MM.1S (cell line): Measurements from ENCODE around the gene BEAN1.

Experiments
- CTCF ChIP-seq: fragments of 300-600 bp; sonication (generic); IDR thresholded peaks from 2 replicates; pipeline ENCODE4 v1.5.1; 2016; ENCODE audit warnings: antibody characterized with exemption, low read length, mixed read lengths
- EZH2 ChIP-seq: fragments of 300-600 bp; sonication (generic); optimal IDR thresholded peaks from 2 replicates; pipeline ENCODE3; 2017; ENCODE audit warnings: low read depth, mild to moderate bottlenecking, antibody characterized with exemption, low read length, mixed read lengths
- EZH2phosphoT487 ChIP-seq: fragments of 300-600 bp; sonication (generic); IDR thresholded peaks from 2 replicates; pipeline ENCODE4 v1.6.1; 2018; ENCODE audit warnings: antibody characterized with exemption, low read length

GRCh38 chr16:66503030-66503429, 75.9 kb downstream of the BEAN1 start:
- TF ChIP-seq CTCF (no peak), EZH2 (no peak), EZH2phosphoT487 (no peak)
